ENCODE results near the gene DCPS.
"Not testable (repeated sequence)": the region's sequence is repeated elsewhere in the genome, so short reads cannot be mapped to it uniquely, and the experiment has no call there.

The DCPS gene

GRCh38 chr11:126344141-126345080 lies 40.6 kb downstream of the DCPS start:
- no peak overlapping the region for H3K4me3 ChIP-seq (IDR thresholded peaks at IDR 0.05; ENCODE audit: insufficient read depth, low read depth, low read length)
- H3K27ac ChIP-seq = no peak overlapping the region
- no peaks in the 10 kb centered on the region for H3K27me3 ChIP-seq (ENCODE audit: insufficient read depth, low read depth)
- TF ChIP-seq CTCF (conservative IDR thresholded peaks at IDR 0.05; ENCODE audit: low read depth, low read length) = no peak
- no peaks in the 10 kb centered on the region for H3K36me3 ChIP-seq (ENCODE audit: insufficient read depth)
- H2AFZ ChIP-seq (ENCODE audit: low read depth) = no peak overlapping the region
- H3K4me1 ChIP-seq (ENCODE audit: low read depth, poor library complexity, severe bottlenecking) = peaks cover under 1% of the 10 kb centered on the region
- no peak overlapping the region for H3K4me2 ChIP-seq
- no peaks in the 10 kb centered on the region for H3K79me2 ChIP-seq (ENCODE audit: insufficient read depth, low read depth)
- H4K20me1 ChIP-seq (ENCODE audit: insufficient read depth) = no peaks in the 10 kb centered on the region
- no peak overlapping the region for H3K9ac ChIP-seq

DNA sequence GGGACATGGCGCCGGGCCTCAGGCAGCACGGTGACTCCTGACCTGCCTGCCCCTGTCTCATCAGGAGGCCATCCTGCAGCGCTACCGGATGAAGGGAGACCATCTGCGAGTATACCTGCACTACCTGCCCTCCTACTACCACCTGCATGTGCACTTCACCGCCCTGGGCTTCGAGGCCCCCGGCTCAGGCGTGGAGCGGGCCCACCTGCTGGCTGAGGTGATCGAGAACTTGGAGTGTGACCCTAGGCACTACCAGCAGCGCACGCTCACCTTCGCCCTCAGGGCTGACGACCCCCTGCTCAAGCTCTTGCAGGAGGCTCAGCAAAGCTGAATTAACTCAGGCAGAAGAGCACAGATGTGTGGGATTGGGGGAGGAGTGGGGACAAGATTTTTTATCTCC lies 41.4 kb downstream of the DCPS start:
- Histone ChIP-seq H3K4me3 (IDR thresholded peaks at IDR 0.05; ENCODE audit: insufficient read depth, low read depth, low read length) (no peak overlapping the region), H3K27ac (no peak overlapping the region), H3K4me1 (ENCODE audit: low read depth, poor library complexity, severe bottlenecking) (peaks cover 7% of the 10 kb centered on the region), H3K4me2 (no peak overlapping the region), H3K9ac (no peak overlapping the region), H2AFZ (ENCODE audit: low read depth) (no peak overlapping the region), H4K20me1 (ENCODE audit: insufficient read depth) (no peaks in the 10 kb centered on the region), H3K79me2 (ENCODE audit: insufficient read depth, low read depth) (no peaks in the 10 kb centered on the region), H3K36me3 (ENCODE audit: insufficient read depth) (no peaks in the 10 kb centered on the region), H3K27me3 (ENCODE audit: insufficient read depth, low read depth) (no peaks in the 10 kb centered on the region)
- no peak for TF ChIP-seq CTCF (conservative IDR thresholded peaks at IDR 0.05; ENCODE audit: low read depth, low read length)

- Histone ChIP-seq H3K4me1 (ENCODE audit: low read depth, poor library complexity, severe bottlenecking) (peaks cover 13% of the 10 kb centered on the region), H3K4me3 (IDR thresholded peaks at IDR 0.05; ENCODE audit: insufficient read depth, low read depth, low read length) (no peak overlapping the region), H3K27ac (no peak overlapping the region), H3K79me2 (ENCODE audit: insufficient read depth, low read depth) (no peaks in the 10 kb centered on the region), H4K20me1 (ENCODE audit: insufficient read depth) (no peaks in the 10 kb centered on the region), H3K36me3 (ENCODE audit: insufficient read depth) (no peaks in the 10 kb centered on the region), H3K27me3 (ENCODE audit: insufficient read depth, low read depth) (no peaks in the 10 kb centered on the region), H3K9ac (no peak overlapping the region), H2AFZ (ENCODE audit: low read depth) (no peak overlapping the region), H3K4me2 (no peak overlapping the region)
- no peak for TF ChIP-seq CTCF (conservative IDR thresholded peaks at IDR 0.05; ENCODE audit: low read depth, low read length)
Observed at GRCh38 chr11:126345759-126346585, 42.1 kb downstream of the DCPS start.

DNA sequence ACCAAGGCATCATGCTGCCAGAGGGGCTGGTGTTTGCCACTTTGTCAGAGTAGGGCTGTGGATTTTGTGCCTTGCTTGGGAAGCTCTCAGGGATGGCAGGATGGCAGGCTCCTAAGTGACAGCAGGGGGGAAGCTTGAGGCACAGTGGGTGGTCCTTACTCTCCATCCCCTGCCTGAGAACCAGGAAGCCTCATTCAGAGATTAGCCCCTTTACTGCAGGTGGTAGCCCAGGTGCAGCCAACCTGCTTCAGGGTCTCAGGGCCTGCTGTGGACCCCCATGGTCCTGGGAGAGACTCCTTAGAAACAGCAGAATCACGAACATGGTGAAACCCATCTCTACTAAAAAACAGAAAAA lies 42.7 kb downstream of the DCPS start:
- Histone ChIP-seq H3K27ac (no peak overlapping the region), H3K36me3 (ENCODE audit: insufficient read depth) (no peaks in the 10 kb centered on the region), H3K27me3 (ENCODE audit: insufficient read depth, low read depth) (no peaks in the 10 kb centered on the region), H2AFZ (ENCODE audit: low read depth) (no peak overlapping the region), H3K4me3 (IDR thresholded peaks at IDR 0.05; ENCODE audit: insufficient read depth, low read depth, low read length) (no peak overlapping the region), H4K20me1 (ENCODE audit: insufficient read depth) (no peaks in the 10 kb centered on the region), H3K4me2 (no peak overlapping the region), H3K9ac (no peak overlapping the region), H3K79me2 (ENCODE audit: insufficient read depth, low read depth) (no peaks in the 10 kb centered on the region), H3K4me1 (ENCODE audit: low read depth, poor library complexity, severe bottlenecking) (peaks cover 18% of the 10 kb centered on the region)
- no peak for TF ChIP-seq CTCF (conservative IDR thresholded peaks at IDR 0.05; ENCODE audit: low read depth, low read length)

GRCh38 chr11:126346946-126347345 lies 43.1 kb downstream of the DCPS start:
- not testable (repeated sequence) for H4K20me1 ChIP-seq (ENCODE audit: insufficient read depth); H3K4me2 ChIP-seq; H3K79me2 ChIP-seq (ENCODE audit: insufficient read depth, low read depth); H3K27ac ChIP-seq; H3K4me3 ChIP-seq (IDR thresholded peaks at IDR 0.05; ENCODE audit: insufficient read depth, low read depth, low read length); H2AFZ ChIP-seq (ENCODE audit: low read depth); H3K27me3 ChIP-seq (ENCODE audit: insufficient read depth, low read depth); H3K36me3 ChIP-seq (ENCODE audit: insufficient read depth); H3K9ac ChIP-seq
- peaks cover 22% of the 10 kb centered on the region for H3K4me1 ChIP-seq (ENCODE audit: low read depth, poor library complexity, severe bottlenecking)
